ENCODE measurements around the gene GRXCR1. TPM values are rescaled to one million over a fixed set of nuclear protein-coding genes. Genes with fewer than 3 reads are reported as not detected.

GRXCR1 gene
- total RNA-seq, 1 donor = not detected

GRCh38 chr4:43008793-43009192 is 116.3 kb downstream of the GRXCR1 start:
- H3K4me3 ChIP-seq (ENCODE audit: low read depth, low read length) = no peak overlapping the region
- DNase-seq (ENCODE audit: low read depth) = no peak
- TF ChIP-seq CTCF (IDR thresholded peaks at IDR 0.05; ENCODE audit: insufficient read depth, low read length) = no peak

- TF ChIP-seq CTCF (IDR thresholded peaks at IDR 0.05; ENCODE audit: insufficient read depth, low read length) = no peak
- no peak for DNase-seq (ENCODE audit: low read depth)
- no peak overlapping the region for H3K4me3 ChIP-seq (ENCODE audit: low read depth, low read length)
These were observed 121.7 kb downstream of the GRXCR1 start for GRCh38 chr4:43014256-43014655.

- no peak for TF ChIP-seq CTCF (IDR thresholded peaks at IDR 0.05; ENCODE audit: insufficient read depth, low read length)
- no peak for DNase-seq (ENCODE audit: low read depth)
- no peak overlapping the region for H3K4me3 ChIP-seq (ENCODE audit: low read depth, low read length)
These were observed 149.1 kb downstream of the GRXCR1 start for GRCh38 chr4:43041632-43042031.

GRCh38 chr4:43047058-43047457 is 154.5 kb downstream of the GRXCR1 start:
- no peak overlapping the region for H3K4me3 ChIP-seq (ENCODE audit: low read depth, low read length)
- TF ChIP-seq CTCF (IDR thresholded peaks at IDR 0.05; ENCODE audit: insufficient read depth, low read length) = no peak
- DNase-seq (ENCODE audit: low read depth) = no peak

GRCh38 chr4:43048570-43048969 is 156.1 kb downstream of the GRXCR1 start:
- no peak for TF ChIP-seq CTCF (IDR thresholded peaks at IDR 0.05; ENCODE audit: insufficient read depth, low read length)
- no peak for DNase-seq (ENCODE audit: low read depth)
- H3K4me3 ChIP-seq (ENCODE audit: low read depth, low read length) = no peak overlapping the region

- H3K4me3 ChIP-seq (ENCODE audit: low read depth, low read length) = no peak overlapping the region
- DNase-seq (ENCODE audit: low read depth) = no peak
- no peak for TF ChIP-seq CTCF (IDR thresholded peaks at IDR 0.05; ENCODE audit: insufficient read depth, low read length)
These were observed 156.8 kb downstream of the GRXCR1 start for GRCh38 chr4:43049326-43049725.

GRCh38 chr4:43066415-43066814 is 173.9 kb downstream of the GRXCR1 start:
- H3K4me3 ChIP-seq (ENCODE audit: low read depth, low read length) = no peak overlapping the region
- no peak for DNase-seq (ENCODE audit: low read depth)
- no peak for TF ChIP-seq CTCF (IDR thresholded peaks at IDR 0.05; ENCODE audit: insufficient read depth, low read length)

Measured in fibroblast of the aortic adventitia (primary cell).